GM10847 (cell line): Measurements from ENCODE around the gene HMCN2.

ENCODE experiments used
- POLR2A ChIP-seq: IDR thresholded peaks from 2 replicates; pipeline ENCODE4 v1.6.1; 2011; ENCODE audit not compliant: insufficient read length; ENCODE audit errors: extremely low read depth

The HMCN2 gene

DNA sequence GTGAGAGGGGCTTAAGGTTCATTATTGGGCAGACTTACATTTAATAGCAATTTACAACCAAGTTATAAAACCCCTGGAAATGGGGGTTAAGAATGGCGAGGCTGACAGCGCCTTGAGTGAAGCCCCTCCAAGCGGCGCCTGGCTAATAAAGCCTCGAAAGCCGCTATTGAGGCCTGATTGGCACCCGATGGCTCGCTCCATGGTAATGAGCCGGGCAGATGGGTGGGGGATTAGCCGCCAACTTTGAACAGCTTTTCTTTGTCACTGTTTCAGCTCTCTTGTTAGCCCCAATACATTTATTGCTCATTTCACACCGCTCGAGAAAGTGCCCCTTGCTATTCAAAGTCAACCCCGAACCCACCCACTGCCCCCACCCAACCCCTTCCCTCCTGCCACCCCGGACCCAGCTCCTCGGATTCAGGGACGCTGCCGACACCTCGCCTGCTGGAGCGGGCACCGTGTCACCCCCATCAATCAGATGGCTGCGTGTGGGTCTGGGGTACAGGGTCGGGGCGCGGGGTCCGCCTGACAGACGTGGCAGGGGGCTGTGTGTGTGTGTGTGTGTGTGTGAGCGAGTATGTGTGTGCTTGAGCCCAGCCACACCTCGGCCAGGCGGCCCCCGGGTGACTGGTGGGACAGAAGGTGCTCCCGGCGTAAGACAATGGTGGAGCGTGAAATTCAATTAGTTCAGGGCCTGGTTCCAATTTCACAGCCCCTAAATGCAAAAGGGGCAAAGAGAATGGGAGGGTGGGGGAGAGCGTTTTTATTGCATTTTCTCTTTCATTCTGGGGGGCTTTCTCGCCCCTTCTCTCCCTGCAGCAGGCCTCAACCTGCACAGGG, 213.4 kb downstream of the HMCN2 start:
- TF ChIP-seq POLR2A: no peak

DNA sequence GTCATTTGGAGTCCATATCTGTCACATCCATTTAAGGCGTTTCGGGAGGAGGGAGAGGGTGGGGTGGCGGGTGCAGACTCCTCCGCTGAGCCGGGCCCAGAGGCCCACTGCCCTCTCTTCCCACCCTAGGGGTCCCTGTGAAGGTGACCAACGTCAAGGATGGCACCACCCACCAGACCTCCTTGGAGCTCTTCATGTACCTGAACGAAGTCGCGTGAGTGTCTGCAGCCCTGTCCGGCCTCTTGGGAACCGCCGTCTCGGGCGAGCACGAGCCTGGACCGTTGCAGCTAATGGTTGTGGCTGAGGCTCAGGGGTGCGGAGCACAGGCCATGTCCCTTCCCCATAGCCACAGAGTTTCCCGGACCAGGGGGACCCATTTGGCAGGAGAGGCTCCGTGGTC, 214.0 kb downstream of the HMCN2 start:
- no peak for TF ChIP-seq POLR2A

DNA sequence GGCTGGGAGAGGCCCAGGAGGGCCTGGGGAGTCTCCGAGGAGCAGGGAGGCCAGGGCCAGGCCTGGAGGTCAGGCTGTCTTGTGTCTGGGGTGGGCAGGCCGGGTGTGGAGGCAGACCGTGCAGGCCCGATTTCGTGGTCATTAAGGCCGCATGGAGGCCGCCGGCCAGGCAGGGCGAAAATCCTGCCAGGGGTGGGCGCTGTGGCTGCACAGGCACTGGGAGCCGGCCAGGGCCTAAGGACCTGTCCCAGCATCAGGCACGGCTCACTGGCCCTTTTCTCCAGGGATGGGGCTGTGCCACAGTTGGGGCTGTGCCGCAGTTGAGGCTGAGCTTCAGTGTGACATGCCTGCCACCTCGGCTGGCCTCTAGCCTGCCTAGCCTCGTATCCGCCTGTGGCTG, 215.1 kb downstream of the HMCN2 start:
- TF ChIP-seq POLR2A: no peak

DNA sequence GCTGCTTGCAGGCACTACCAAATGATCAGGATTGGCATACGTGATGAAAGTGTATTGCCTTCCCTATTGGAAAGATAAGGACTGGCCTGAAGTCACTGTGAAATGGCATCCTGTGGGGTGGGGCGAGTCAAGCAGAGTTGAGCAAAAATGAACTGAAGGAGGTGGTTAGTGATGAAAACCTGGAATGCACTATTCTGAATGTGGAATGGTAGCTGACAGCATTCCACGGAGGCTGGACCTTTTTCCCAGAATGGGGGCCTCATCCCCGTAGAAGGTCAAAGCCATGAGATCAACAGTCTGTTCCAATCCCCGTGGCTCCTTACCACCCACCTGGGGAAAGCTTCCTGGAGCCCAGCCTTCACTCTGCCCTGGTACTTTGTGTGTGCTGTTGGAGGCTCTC, 216.9 kb downstream of the HMCN2 start:
- no peak for TF ChIP-seq POLR2A

DNA sequence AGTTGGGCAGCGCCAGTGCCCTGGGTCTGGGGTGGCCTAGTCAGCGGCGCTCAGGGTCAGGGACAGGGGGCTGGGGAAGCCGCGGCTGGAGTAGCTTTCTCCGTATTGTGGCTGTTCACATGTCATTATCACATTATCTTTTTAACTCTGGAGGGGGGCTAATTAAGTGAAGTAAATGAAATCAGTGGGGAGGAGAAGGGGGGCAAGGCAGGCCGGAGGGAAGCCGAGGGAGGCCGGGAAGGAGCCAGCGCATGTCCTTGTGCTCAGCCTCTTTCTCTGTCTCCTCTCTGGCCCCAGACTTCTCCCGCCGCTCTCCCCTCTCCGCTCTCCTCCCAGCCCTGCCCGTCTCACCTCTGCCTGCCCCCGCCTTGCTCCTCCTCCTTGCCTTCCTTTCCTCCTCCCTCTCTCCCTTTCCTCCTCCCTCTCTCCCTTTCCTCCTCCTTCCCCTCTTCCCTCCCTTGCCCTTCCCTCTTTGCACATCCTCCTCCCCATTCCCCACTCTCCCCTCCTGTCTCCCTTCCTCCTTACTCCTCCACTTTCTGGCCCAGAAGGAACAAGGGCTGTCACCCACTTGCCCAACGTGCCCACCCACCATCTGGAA, 217.9 kb downstream of the HMCN2 start:
- TF ChIP-seq POLR2A: no peak
